HK-2 (cell line): ENCODE results near the gene KRTCAP2.
A peak's percentile ranks its signal among the peaks of the same experiment; 100 is the strongest.
"Not testable (repeated sequence)": the region's sequence is repeated elsewhere in the genome, so short reads cannot be mapped to it uniquely, and the experiment has no call there.

Source experiments
- DNase-seq: peaks from one replicate; pipeline ENCODE4 v3.0.0-alpha.2; 2018; ENCODE audit not compliant: unreplicated experiment

KRTCAP2 gene

GRCh38 chr1:155172732-155173477 lies at the start of gene KRTCAP2:
Gene KRTCAP2 (minus strand): TSS chr1:155173304. CDS start chr1:155173224, 80 bp downstream.
- peak; percentile 94 for DNase-seq

GRCh38 chr1:155220211-155220965 lies 47.3 kb upstream of the KRTCAP2 start:
- DNase-seq: not testable (repeated sequence)

DNA sequence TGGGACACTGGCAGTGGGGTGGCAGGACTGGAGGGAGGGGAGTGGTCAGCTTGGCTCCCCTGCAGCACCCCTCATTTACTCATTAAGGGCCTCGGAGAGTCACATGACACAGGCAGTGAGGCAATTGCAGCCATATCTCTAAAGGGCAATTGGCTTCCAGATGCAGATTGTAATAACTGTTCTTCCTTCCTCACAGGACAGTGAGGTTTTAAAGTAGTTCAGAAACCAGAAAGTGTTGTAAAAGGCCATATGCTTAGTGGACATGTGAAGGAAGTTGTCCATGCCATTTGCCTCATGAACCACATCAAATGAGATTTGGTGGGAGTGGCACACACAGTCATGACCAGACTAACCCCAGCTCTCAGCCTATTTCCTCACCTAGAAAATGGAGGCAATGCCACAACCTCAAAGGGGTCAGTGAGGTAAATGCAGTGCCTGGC lies 46.5 kb upstream of the KRTCAP2 start:
- no peak for DNase-seq

GRCh38 chr1:155218854-155219591 lies 45.9 kb upstream of the KRTCAP2 start:
- no peak for DNase-seq

DNA sequence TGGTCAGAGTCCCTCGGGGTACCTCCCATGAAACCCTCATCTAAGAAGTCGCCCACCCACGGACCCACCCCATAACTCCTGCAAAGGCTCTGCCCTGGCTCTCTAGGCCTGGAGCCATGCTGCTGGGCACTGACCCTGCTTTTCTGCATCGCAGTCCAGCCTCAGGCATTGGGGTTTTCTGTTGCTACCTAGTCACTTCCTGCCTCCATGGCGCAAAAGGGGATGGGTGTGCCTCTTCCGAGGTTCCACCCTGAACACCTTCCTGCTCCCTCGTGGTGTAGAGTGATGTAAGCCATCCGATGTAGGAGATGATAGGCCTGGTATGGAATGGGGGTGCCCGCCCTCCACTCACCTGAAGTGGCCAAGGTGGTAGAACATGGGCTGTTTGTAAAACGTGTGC lies 41.6 kb upstream of the KRTCAP2 start:
- not testable (repeated sequence) for DNase-seq

DNA sequence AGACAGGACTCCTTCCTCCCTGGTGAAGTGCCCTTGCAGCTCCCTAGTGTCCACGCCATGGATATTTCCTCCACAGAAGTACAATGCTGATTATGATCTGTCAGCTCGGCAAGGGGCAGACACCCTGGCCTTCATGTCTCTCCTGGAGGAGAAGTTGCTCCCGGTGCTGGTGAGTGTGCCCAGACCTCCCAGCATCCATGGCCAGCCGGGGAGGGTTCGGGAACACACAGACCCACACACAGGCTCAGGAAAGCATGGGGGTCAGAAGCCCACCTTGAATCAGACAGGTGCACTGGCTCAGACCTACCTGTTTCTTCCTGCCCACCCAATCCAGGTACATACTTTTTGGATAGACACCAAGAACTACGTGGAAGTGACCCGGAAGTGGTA lies 38.9 kb upstream of the KRTCAP2 start:
- DNase-seq: not testable (repeated sequence)

GRCh38 chr1:155211381-155212050 lies 38.4 kb upstream of the KRTCAP2 start:
- DNase-seq: not testable (repeated sequence)

DNA sequence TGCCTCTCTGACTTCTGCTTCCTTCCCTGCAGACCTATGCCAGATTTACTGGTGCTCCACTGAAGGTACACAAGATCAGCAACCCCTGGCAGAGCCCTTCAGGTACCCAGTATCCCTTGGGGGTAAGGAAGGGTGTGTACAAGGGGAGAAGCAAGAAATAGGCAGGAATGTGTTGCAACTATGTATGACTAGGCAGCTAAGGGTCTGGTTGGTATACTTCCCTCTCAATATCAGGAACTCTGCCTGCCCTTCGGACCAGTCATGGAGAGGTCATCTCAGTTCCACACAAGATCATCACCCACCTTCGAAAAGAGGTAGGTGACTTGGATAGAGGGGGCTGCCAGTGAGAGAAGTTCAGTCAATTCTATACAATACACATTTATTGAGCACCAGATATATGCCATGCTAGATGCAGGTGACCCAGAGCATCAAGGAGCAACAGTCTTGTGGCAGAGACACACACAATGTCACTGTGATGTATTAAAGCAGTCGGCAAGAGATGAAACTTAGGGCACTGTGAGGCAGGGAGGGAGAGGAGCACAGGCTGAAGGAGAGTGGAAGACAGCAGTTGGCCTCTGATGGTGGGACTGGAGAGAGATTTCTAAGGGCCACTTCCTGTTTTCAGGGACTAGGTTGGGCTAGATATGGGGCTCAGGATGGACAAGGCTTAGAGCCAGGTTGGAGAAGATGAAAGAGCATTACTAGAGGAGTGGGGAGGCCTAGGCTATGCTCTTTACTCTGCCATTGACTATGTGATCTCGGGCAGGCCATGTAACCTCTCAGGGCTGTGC lies 37.4 kb upstream of the KRTCAP2 start:
- no peak for DNase-seq

DNA sequence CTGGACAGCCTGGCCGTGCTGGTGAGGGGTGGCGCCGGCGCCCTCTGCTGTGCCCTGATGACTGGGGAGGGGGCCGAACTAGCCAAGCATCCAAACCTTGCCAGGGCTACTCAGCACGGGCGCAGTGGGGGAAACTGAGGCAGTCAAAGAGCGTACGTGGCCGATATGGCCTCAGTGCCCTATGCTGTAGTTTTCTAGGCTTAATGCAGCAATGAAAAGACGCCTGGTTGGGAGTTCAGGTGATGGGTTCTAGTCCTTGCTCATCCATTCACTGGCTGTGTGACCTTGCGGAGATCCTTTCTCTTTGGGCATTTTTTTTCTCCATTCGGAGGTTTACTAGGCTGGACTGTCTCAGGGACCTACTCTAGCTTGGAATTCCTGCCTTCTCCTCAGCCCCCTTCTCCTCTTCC lies 36.2 kb upstream of the KRTCAP2 start:
- no peak for DNase-seq

DNA sequence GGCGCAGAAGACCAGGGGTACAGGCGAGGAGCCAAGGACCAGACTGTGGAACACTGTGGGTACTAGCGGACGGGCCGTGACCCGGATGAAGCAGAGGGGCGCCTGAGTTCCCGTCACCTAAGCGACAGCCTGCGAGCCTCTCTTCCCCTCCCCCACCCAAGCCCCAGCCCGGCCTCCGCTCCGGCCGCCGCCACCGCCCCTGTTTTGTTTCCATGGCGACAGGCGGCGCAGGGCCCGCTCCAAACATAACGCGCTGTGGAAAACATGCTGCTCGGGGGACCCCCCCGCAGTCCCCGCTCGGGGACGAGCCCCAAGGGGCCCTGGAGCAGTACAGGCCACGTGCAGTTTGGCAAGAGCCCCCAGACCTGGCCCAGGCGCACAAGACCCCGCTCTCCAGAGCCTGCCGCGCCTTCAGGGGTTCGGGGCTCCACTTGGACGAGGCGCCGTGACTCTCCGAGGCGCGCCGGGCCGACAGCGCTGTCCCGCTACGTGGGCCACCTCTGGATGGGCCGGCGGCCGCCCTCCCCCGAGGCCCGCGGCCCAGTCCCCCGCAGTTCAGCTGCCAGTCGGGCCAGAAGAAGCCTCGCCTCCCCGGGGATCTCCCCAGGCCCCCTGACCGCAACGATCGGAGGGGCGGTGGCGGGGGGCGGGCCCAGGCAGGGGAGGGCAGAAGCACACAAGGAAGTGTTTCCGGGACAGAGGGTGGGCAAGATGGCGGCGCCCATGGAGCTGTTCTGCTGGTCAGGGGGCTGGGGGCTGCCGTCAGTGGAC lies 35.6 kb upstream of the KRTCAP2 start, which contains the start of gene MTX1:
MTX1 (plus strand) TSS at position 155 of the 771 bp plus-strand sequence; CDS start at position 265, 110 bp downstream.
- DNase-seq: peak; percentile 86

DNA sequence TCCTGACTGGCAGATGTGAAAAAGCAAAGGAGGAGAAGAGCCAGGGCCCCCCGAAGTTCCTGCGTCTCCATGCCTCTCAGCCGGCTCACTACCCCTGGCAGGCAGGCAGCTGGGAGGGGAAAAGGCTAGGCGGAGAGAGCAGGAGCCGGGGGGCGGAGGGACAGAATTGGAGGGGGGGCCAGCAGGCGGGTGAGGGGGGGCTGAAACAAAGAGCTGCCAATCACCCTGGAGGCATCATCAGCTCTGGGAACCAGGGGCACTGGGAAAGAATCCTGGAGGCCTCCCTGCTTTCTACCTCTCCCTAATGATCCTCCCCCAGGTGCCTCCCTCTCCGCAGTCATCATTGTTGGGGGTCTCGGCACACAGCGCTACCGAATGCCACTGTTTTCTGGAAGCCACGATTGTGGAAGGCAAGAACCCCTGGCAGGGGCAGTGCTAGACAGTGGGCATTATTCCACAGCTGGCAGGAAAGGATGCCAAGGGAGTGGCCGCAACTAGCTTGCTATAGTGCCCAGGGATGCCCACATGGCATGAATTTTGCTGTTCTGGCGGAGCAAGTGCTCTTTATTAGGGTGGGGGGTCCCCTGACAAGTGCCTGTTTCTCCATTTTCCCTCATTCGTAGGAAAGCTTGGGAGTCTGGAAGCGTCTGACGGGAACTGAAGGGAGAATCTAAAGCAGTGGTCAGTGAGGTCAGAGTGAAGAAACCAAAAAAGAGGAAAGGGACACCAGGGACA lies 34.9 kb upstream of the KRTCAP2 start, which contains the start of gene THBS3:
THBS3 (minus strand) TSS at position 92 of the 735 bp plus-strand sequence; CDS start at position 71, 21 bp downstream.
- peak; percentile 69 for DNase-seq

DNA sequence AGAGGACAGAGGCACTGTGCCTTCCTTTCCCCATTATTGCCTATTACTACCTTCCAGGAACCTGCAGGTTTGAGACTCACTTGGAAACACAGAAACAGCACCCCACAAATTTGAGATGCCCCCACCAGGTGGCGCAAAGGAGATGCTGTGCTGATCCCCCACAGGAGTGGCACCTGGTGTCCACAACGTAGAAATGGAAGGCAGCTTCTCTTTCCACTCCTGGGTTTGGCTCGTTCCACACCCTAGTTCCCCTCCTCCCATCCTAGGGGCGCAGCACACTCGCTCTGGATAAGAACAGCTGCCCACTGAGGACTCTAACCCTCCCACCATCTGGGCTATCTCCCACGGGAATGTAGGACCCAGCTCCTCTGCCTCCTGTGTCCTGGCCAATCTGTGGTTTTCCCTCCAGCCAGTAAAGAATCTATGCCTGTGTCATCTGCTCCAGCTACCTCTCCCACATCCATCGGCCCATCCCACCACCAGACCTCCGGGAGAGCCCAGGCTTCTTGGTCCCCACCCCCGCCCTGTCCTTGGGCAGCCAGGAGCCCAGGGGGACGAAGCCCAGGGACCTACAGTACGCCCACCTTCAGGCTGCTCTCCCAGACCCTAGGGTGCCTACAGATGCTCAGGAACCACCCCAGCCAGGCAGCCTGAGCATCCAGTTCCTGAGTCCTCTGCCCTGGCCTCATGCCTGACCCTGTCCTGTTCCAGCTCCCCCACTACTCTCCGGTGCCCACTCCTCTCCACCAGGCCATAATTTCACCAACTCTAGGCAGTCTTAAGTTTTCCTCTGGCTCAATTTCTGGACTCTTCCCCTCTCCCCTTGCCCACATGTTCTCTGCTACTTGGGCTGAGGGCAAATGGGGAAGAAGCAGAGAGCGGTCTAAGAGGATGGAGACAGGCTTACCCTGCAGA lies 34.0 kb upstream of the KRTCAP2 start:
- peak; percentile 91 for DNase-seq

GRCh38 chr1:155205969-155206593 lies 33.0 kb upstream of the KRTCAP2 start:
- DNase-seq: no peak

- DNase-seq: no peak
Observed at GRCh38 chr1:155205035-155205434, 31.9 kb upstream of the KRTCAP2 start.

DNA sequence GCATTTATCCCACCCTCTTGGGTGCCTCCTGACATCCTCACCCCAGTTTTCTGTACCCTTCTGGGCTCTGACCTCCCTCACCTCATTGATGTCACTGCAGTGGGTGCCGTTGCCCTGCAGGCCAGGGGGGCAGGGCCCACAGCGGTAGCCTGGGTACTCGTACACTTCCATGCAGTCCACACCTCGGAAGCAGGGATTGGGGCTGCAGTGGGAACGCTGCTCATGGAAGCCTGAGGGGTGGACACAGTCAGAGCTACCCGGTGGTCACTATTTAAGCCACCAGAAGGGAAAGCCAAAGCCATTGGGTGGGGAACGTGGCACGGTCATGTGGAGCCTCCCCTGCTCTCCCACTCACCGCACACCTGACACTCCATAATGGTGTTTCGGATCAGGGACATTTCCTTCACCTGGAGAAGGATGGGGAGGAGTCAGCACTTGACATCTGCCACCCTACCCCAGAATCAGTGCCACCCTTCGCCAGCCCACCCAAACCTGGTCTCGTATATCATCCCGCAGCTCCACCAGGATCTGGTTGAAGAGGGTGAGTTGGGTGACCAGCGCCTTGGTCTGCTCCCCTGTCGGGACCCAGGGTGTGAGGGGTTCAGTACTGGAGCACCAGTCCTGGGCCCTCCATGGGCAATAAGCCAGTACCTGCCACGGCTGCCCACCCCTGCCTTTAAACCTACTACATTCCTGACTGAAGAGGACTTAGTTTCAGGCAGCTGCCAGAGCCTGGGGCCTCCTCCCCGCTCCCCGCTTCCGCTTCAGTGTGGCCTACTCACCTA lies 29.8 kb upstream of the KRTCAP2 start:
- DNase-seq: no peak

GRCh38 chr1:155202198-155202597 lies 29.1 kb upstream of the KRTCAP2 start:
- DNase-seq: no peak

DNA sequence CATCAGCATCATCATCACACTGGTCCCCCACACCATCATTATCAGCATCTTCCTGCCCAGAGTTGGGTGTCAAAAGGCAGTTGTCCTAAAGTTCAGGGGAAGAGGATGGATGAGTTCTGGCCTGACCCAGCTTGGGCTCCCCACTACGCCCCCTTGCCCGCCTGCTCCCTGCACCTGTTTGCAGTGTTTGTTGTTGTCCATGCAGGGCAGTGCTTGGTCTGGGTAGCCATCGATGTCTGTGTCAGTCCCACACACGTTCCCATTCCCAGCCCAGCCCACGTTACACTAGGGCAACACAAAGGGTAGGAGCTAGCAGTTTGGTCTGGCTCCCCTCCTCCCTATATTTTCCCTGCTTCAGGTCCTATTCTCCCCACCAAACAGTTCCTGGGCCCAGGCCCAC lies 27.8 kb upstream of the KRTCAP2 start:
- DNase-seq: no peak
